Activated CD4-positive, alpha-beta T cell treated with anti-CD3 and anti-CD28 coated beads for 24 hours (primary cell): ENCODE results near the gene TSTD2.
"Not testable (repeated sequence)": the region's sequence is repeated elsewhere in the genome, so short reads cannot be mapped to it uniquely, and the experiment has no call there.

Source experiments
- DNase-seq, 2 donors: peaks; one replicate each; pipeline ENCODE4 v3.0.0-alpha.2; 2020; ENCODE audit warnings: low read depth in 2 of 2

The TSTD2 gene

GRCh38 chr9:97630591-97630990 is 2.6 kb downstream of the TSTD2 start:
- DNase-seq: no peak

GRCh38 chr9:97629156-97629555 is 4.0 kb downstream of the TSTD2 start:
- DNase-seq: no peak

GRCh38 chr9:97628668-97629067 is 4.5 kb downstream of the TSTD2 start:
- no peak for DNase-seq

- no peak for DNase-seq
Observed at GRCh38 chr9:97627624-97628023, 5.5 kb downstream of the TSTD2 start.

DNA sequence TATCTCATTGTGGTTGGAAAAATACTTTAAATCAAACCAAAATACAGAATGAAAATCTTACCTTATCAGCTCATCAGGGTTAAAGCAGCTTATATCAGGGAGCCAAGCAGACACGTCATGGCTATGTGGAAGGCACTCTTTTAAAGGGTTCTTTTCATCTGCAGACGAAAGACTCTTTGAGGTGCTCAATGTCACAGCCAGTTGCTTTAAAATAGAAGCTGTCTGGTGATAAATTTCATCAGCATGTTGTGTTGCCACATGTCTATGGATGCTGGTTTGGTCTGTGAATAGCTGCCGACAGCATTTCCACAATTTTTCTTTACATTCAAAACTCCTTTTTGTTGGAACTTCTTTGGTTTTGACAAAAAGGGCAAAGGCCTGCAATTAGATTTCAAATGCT is 7.5 kb downstream of the TSTD2 start:
- DNase-seq: no peak

GRCh38 chr9:97623946-97624345 is 9.2 kb downstream of the TSTD2 start:
- no peak for DNase-seq

DNA sequence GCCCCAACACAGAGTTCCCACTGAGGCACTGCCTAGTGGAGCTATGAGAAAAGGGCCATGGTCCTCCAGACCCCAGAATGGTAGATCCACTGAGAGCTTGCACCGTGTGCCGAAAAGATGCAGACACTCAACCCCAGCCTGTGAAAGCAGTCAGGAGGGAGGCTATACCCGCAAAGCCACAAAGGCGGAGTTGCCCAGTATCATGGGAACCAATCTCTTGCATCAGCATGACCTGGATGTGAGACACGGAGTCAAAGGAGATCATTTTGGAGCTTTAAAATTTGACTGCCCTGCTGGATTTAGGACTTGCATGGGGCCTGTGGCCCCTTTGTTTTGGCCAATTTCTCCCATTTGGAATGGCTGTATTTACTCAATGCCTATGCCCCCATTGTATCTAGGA is 10.7 kb downstream of the TSTD2 start:
- not testable (repeated sequence) for DNase-seq

GRCh38 chr9:97620063-97620462 is 13.1 kb downstream of the TSTD2 start:
- not testable (repeated sequence) for DNase-seq

DNA sequence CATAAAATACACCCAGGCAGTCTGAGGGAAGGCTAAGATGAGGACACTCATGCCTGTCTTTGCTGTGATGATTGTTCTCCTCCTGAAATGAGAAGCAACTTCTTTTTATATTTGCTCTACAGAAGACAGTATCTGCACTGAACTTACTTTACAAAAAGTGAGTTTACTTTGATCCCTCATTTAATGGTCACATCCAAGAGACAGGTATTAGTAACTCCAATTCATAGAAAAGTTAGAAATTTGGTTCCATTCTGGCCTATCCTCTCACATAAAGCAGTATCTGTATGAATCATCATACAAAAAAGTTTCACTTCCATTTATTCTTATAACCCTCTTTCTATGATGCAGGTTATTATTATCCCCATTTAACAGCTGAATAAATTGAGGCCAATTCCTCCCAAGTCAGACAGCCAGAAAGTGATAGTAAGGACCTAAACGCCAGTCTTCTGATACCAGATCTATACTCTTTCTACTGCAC is 15.2 kb downstream of the TSTD2 start:
- no peak for DNase-seq

GRCh38 chr9:97615439-97616072 is 17.6 kb downstream of the TSTD2 start:
- peak; percentile 25 to 34 for DNase-seq

DNA sequence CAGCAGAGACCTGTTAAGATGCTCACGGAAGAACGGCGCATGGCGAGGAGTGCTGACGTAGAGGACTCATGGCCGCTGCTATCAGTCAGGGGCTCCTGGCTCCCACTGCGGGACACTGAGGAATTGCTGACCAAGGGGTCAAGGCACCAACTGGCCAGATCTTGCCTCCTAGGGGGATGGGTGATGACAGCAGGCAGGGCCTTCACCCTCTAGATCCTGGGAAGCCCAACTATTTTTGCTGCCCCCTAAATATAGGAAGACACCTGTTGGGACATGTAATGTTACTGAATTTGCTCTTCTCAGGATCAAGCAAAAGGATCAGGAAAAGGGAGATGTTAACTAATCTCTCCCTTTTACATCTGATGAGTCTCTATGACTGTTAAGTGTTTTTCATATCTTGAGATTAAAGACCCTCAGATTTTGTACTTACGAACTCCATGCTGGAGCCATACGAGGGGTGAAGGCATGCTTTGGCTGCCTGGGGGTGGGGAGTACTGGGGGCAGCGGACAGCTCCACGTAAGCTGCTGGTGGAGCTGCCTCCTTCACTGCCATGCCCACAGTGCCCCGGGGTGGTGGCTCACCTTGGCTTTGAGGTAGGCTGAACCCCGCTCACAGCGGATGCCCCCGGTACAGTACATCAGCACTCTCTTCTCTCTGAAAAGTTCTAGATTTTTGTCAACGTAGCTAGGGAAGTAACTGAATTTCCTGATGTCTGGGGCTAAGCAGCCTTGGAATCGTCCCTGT is 28.1 kb downstream of the TSTD2 start:
- no peak for DNase-seq

DNA sequence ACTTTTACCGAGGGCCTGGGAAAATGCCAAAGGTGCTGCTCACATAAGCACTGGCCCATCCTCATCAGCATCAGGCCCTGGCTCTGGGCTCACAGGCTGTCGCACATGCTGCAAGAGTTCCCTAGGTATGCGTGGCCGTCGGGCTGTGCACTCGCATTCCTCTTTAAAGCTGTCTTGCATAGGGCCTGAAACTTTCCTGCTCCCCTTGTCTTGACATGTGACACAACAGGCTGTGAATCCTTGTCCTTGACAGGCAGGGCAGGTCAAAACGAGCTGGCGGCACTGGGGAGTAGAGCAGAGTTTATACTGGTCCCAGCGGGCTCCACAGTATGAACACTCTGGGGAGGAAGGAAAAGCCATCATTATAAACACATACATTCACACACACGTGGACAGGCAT is 30.7 kb downstream of the TSTD2 start:
- DNase-seq: no peak

- no peak for DNase-seq
Observed at GRCh38 chr9:97601228-97601898, 31.8 kb downstream of the TSTD2 start.

- DNase-seq: no peak
Observed at GRCh38 chr9:97600531-97601227, 32.5 kb downstream of the TSTD2 start.

DNA sequence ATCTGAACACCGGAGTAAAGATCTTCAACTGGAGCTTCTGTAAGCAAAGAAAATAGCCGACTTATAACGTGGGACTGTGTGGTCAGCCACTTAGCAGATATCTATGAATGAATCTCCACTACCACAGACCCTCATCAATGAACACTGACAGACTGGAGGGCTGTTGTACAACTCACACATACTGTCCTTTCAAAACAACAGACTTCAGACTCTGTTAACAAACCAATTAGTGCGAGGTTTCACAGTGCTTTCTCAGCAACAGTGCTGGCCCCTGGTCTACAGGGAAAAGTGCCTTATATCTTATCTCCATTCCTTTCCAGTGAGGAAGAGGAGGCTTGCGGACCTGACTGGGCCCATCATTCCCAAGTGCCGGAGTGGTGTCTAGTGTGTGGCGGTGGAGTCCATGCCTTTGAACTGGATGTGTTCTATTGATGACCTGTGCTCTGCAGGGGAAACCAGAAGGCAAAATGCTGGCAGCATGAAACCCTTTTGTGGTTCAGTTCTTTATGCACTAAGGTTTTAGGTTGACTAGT is 33.8 kb downstream of the TSTD2 start:
- no peak for DNase-seq

GRCh38 chr9:97598461-97599288 is 34.5 kb downstream of the TSTD2 start:
- DNase-seq: peak; percentile 54 to 62

DNA sequence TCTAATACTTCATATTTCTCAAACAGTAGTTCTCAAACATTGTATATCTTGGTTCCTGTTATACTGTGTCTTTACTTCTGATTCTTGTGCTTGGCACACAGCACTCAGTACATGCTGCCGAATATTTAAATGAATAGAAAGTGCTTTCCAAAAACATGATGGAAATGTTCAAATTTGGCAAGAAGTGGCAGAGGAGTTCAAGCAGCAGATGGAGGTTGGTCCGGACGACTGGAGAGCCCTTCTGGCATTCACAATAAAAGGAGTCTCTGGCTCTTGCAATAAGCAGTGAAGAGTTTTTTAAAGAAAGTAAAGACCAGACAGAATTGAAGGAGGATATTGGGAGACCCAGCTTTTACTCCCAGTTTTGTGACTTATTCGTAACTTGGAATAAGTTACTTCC is 36.3 kb downstream of the TSTD2 start:
- no peak for DNase-seq

DNA sequence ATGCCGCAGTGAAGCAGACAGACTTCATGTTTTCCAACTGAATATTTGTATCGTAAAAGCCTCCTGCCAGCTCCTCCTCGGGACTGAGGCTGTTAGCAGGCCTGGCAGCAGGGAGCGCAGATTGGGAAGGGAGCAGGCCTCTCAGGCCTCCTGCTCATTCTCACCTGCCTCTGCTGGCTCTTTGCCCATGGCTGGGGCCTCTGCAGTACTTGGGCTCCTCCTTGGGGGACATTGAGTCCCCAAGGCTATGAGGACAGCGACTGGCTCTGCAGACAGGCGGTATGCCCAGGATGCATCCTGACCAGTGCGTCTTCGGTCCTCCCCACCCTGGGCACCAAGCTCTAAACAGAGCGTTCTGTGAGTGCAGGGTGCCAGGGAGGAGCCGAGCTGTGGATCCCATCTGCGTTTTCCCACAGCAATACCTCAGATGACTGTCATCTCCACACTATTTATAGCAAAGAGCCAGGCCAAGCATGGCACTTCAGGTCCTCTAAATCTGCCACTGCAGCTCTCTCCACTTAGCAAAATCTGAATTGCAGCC is 38.7 kb downstream of the TSTD2 start:
- DNase-seq: no peak

- DNase-seq: no peak
Observed at GRCh38 chr9:97593960-97594359, 39.2 kb downstream of the TSTD2 start.

GRCh38 chr9:97592126-97592525 is 41.0 kb downstream of the TSTD2 start:
- no peak for DNase-seq

- no peak for DNase-seq
Observed at GRCh38 chr9:97591535-97591934, 41.6 kb downstream of the TSTD2 start.
